ENCODE data around the gene CHST9. TPM values are rescaled to one million over a fixed set of nuclear protein-coding genes. Genes with fewer than 3 reads are reported as not detected.

The CHST9 gene
- total and polyA plus RNA-seq, 2 experiments from 2014 or later: 9.8 to 32.7 TPM

GRCh38 chr18:27054926-27055325 is 130.2 kb downstream of the CHST9 start:
- no peak overlapping the region for H3K4me2 ChIP-seq
- H3K27me3 ChIP-seq: no peaks in the 10 kb centered on the region
- no peaks in the 10 kb centered on the region for H4K20me1 ChIP-seq (ENCODE audit: insufficient read depth, poor library complexity, severe bottlenecking)
- no peaks in the 10 kb centered on the region for H3K36me3 ChIP-seq (replicated peaks; ENCODE audit: insufficient read depth, low read depth)
- WGBS (ENCODE audit: low lambda C conversion rate, missing lambda C conversion rate): 83% methylated on average over 3 of the region's 3 CpGs
- TF ChIP-seq EZH2phosphoT487 (IDR thresholded peaks at IDR 0.05; ENCODE audit: low read depth, severe bottlenecking, unreplicated experiment) (no peak), EZH2 (IDR thresholded peaks at IDR 0.05; ENCODE audit: borderline replicate concordance) (no peak), CTCF (IDR thresholded peaks at IDR 0.05; ENCODE audit: poor library complexity) (no peak)
- no peaks in the 10 kb centered on the region for H3K9me2 ChIP-seq (replicated peaks; ENCODE audit: insufficient read depth)
- no peaks in the 10 kb centered on the region for H3K9me3 ChIP-seq (ENCODE audit: low read depth)
- H3K4me3 ChIP-seq: no peak overlapping the region
- H3K4me1 ChIP-seq (ENCODE audit: insufficient read depth): peaks cover 6% of the 10 kb centered on the region
- H2AFZ ChIP-seq: no peak overlapping the region
- no peak overlapping the region for H3K27ac ChIP-seq
- no peak for DNase-seq (ENCODE audit: low spot score)
- no peaks in the 10 kb centered on the region for H3K79me2 ChIP-seq

- no peaks in the 10 kb centered on the region for H4K20me1 ChIP-seq (ENCODE audit: insufficient read depth, poor library complexity, severe bottlenecking)
- no peaks in the 10 kb centered on the region for H3K79me2 ChIP-seq
- no peaks in the 10 kb centered on the region for H3K9me3 ChIP-seq (ENCODE audit: low read depth)
- no peak for DNase-seq (ENCODE audit: low spot score)
- H3K9me2 ChIP-seq (replicated peaks; ENCODE audit: insufficient read depth): no peaks in the 10 kb centered on the region
- no peak overlapping the region for H3K27ac ChIP-seq
- no peak overlapping the region for H3K4me2 ChIP-seq
- TF ChIP-seq EZH2phosphoT487 (IDR thresholded peaks at IDR 0.05; ENCODE audit: low read depth, severe bottlenecking, unreplicated experiment) (no peak), EZH2 (IDR thresholded peaks at IDR 0.05; ENCODE audit: borderline replicate concordance) (no peak), CTCF (IDR thresholded peaks at IDR 0.05; ENCODE audit: poor library complexity) (no peak)
- H3K27me3 ChIP-seq: no peaks in the 10 kb centered on the region
- WGBS (ENCODE audit: low lambda C conversion rate, missing lambda C conversion rate): 63% methylated on average over 4 of the region's 4 CpGs
- no peak overlapping the region for H2AFZ ChIP-seq
- H3K4me3 ChIP-seq: no peak overlapping the region
- no peaks in the 10 kb centered on the region for H3K4me1 ChIP-seq (ENCODE audit: insufficient read depth)
- H3K36me3 ChIP-seq (replicated peaks; ENCODE audit: insufficient read depth, low read depth): no peaks in the 10 kb centered on the region
These were observed 135.1 kb downstream of the CHST9 start for GRCh38 chr18:27049969-27050368.

GRCh38 chr18:27045342-27045741 is 139.8 kb downstream of the CHST9 start:
- H3K4me1 ChIP-seq (ENCODE audit: insufficient read depth): no peaks in the 10 kb centered on the region
- TF ChIP-seq CTCF (IDR thresholded peaks at IDR 0.05; ENCODE audit: poor library complexity): no peak
- TF ChIP-seq EZH2 (IDR thresholded peaks at IDR 0.05; ENCODE audit: borderline replicate concordance): no peak
- TF ChIP-seq EZH2phosphoT487 (IDR thresholded peaks at IDR 0.05; ENCODE audit: low read depth, severe bottlenecking, unreplicated experiment): no peak
- no peak for DNase-seq (ENCODE audit: low spot score)
- no peaks in the 10 kb centered on the region for H3K27me3 ChIP-seq
- H3K79me2 ChIP-seq: no peaks in the 10 kb centered on the region
- H4K20me1 ChIP-seq (ENCODE audit: insufficient read depth, poor library complexity, severe bottlenecking): no peaks in the 10 kb centered on the region
- H3K4me3 ChIP-seq: no peak overlapping the region
- H3K9me3 ChIP-seq (ENCODE audit: low read depth): no peaks in the 10 kb centered on the region
- H3K36me3 ChIP-seq (replicated peaks; ENCODE audit: insufficient read depth, low read depth): no peaks in the 10 kb centered on the region
- H3K4me2 ChIP-seq: no peak overlapping the region
- no peak overlapping the region for H2AFZ ChIP-seq
- H3K27ac ChIP-seq: no peak overlapping the region
- 96% methylated on average over 3 of the region's 3 CpGs for WGBS (ENCODE audit: low lambda C conversion rate, missing lambda C conversion rate)
- no peaks in the 10 kb centered on the region for H3K9me2 ChIP-seq (replicated peaks; ENCODE audit: insufficient read depth)

GRCh38 chr18:27042177-27042576 is 142.9 kb downstream of the CHST9 start:
- Histone ChIP-seq H3K36me3 (replicated peaks; ENCODE audit: insufficient read depth, low read depth) (no peaks in the 10 kb centered on the region), H3K9me3 (ENCODE audit: low read depth) (no peaks in the 10 kb centered on the region), H3K4me3 (no peak overlapping the region), H3K4me2 (no peak overlapping the region), H3K9me2 (replicated peaks; ENCODE audit: insufficient read depth) (no peaks in the 10 kb centered on the region), H4K20me1 (ENCODE audit: insufficient read depth, poor library complexity, severe bottlenecking) (no peaks in the 10 kb centered on the region), H2AFZ (no peak overlapping the region), H3K27me3 (no peaks in the 10 kb centered on the region), H3K27ac (no peak overlapping the region), H3K79me2 (no peaks in the 10 kb centered on the region), H3K4me1 (ENCODE audit: insufficient read depth) (no peaks in the 10 kb centered on the region)
- TF ChIP-seq CTCF (IDR thresholded peaks at IDR 0.05; ENCODE audit: poor library complexity) (no peak), EZH2phosphoT487 (IDR thresholded peaks at IDR 0.05; ENCODE audit: low read depth, severe bottlenecking, unreplicated experiment) (no peak), EZH2 (IDR thresholded peaks at IDR 0.05; ENCODE audit: borderline replicate concordance) (no peak)
- no peak for DNase-seq (ENCODE audit: low spot score)

Measured in hepatocyte (in vitro differentiated cells).